Thyroid gland (tissue), 4 donors: ENCODE measurements around the gene ABCC8. TPM values are rescaled to one million over a fixed set of nuclear protein-coding genes. Genes with fewer than 3 reads are reported as not detected.

Experiments
- DNase-seq, 2 donors: peaks; one replicate each; pipeline ENCODE4 v3.0.0-alpha.2; 2019
- H3K27ac ChIP-seq, 3 donors: fragments of 200-600 bp; sonication (generic); 1 replicate in 2 of 3; 2 replicates in 1 of 3; pipeline ENCODE4 v1.5.1; 2016 to 2019; ENCODE audit warnings: mild to moderate bottlenecking in 1 of 3, moderate library complexity in 1 of 3
- H3K27me3 ChIP-seq: fragments of 200-600 bp; sonication (generic); one replicate; pipeline ENCODE4 v1.5.1; 2019
- H3K36me3 ChIP-seq, 2 donors: fragments of 200-600 bp; sonication (generic); one replicate each; pipeline ENCODE4 v1.5.1; 2016 to 2019
- H3K4me1 ChIP-seq, 2 donors: fragments of 200-600 bp; sonication (generic); one replicate each; pipeline ENCODE4 v1.5.1; 2017 to 2019
- H3K4me3 ChIP-seq, 3 donors: fragments of 200-600 bp; sonication (generic); replicated peaks in 1 of 3; 1 replicate in 2 of 3; 2 replicates in 1 of 3; pipeline ENCODE4 v1.5.1; 2016; ENCODE audit warnings: mild to moderate bottlenecking in 1 of 3
- H3K9me3 ChIP-seq: fragments of 200-600 bp; sonication (generic); one replicate; pipeline ENCODE4 v1.5.1; 2017
- CTCF ChIP-seq, 6 experiments: fragments of 200-600 bp in 3 of 6; fragments of 450-650 bp in 3 of 6; sonication (generic) in 3 of 6; IDR thresholded peaks; one replicate each; pipeline ENCODE4 v1.5.1; 2016 to 2019; ENCODE audit warnings: antibody characterized with exemption in 6 of 6, mild to moderate bottlenecking in 2 of 6, inconsistent platforms in 1 of 6, moderate library complexity in 1 of 6
- POLR2A ChIP-seq, 2 donors: fragments of 450-650 bp; IDR thresholded peaks; one replicate each; pipeline ENCODE4 v1.6.1; 2017; ENCODE audit warnings: antibody characterized with exemption in 2 of 2, mild to moderate bottlenecking in 2 of 2, moderate library complexity in 1 of 2
- WGBS, 2 donors: methylation state at CpG; one replicate each; pipeline ENCODE4 v1.1.5; 2017; 5-methylcytosine and 5-hydroxymethylcytosine counted together
- intact Hi-C: fragments of 100-400 bp; cut with DNase I; formaldehyde crosslinking; loops from one replicate; pipeline ENCODE4 v1.15.1; 2023
- total RNA-seq, 4 donors: library from RNA; depleted of rRNA; stranded (reverse); fragments of >200 nt; gene quantifications; one replicate each; pipeline ENCODE4 v1.2.3, GENCODE V29; 2016

The ABCC8 gene
- total RNA-seq, 4 donors from 2014 or later = 10.9 to 19.1 (median 15.1) TPM

GRCh38 chr11:17490938-17491337 lies 14.3 kb upstream of the ABCC8 start:
- TF ChIP-seq CTCF (IDR thresholded peaks at IDR 0.05) (no peak), POLR2A (IDR thresholded peaks at IDR 0.05) (no peak)
- Histone ChIP-seq H3K4me1 (no peaks in the 10 kb centered on the region), H3K27ac (no peak overlapping the region), H3K4me3 (no peak overlapping the region), H3K36me3 (no peaks in the 10 kb centered on the region), H3K27me3 (no peaks in the 10 kb centered on the region), H3K9me3 (no peaks in the 10 kb centered on the region)
- intact Hi-C loops = no loop called here
- no peak for DNase-seq
- 59 to 93% methylated on average over 2 to 4 of the region's 4 CpGs for WGBS, 2 donors

DNA sequence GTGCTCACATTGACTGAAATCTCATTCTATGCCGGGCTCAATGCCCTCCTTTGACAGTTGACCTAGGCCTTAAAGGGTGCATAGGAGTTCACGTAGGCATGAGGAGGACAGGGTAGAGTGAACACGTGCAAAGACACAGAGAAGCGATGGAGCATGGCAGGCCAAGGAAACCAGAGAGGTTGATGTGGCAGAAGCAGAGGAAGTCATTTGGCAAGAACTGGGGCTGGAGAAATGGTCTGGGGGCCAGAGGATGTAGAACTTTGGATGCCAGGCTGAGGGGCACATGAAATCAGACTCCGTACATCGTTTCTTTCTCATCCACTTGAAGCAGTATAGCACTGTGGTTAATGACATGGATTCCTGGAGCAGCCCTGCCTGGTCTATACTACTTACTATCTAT lies 13.6 kb upstream of the ABCC8 start:
- DNase-seq = no peak
- H3K9me3 ChIP-seq = no peaks in the 10 kb centered on the region
- H3K27ac ChIP-seq = no peak overlapping the region
- H3K36me3 ChIP-seq = no peaks in the 10 kb centered on the region
- no peaks in the 10 kb centered on the region for H3K27me3 ChIP-seq
- H3K4me3 ChIP-seq = no peak overlapping the region
- 74 to 78% methylated on average over 6 of the region's 6 CpGs for WGBS, 2 donors
- no peak for TF ChIP-seq POLR2A (IDR thresholded peaks at IDR 0.05)
- TF ChIP-seq CTCF (IDR thresholded peaks at IDR 0.05) = no peak
- intact Hi-C loops = no loop called here
- no peaks in the 10 kb centered on the region for H3K4me1 ChIP-seq

- DNase-seq = no peak
- no peaks in the 10 kb centered on the region for H3K9me3 ChIP-seq
- intact Hi-C loops = no loop called here
- TF ChIP-seq POLR2A (IDR thresholded peaks at IDR 0.05) (no peak), CTCF (IDR thresholded peaks at IDR 0.05) (no peak)
- H3K27ac ChIP-seq = no peak overlapping the region
- 71 to 75% methylated on average over 5 of the region's 5 CpGs for WGBS, 2 donors
- H3K36me3 ChIP-seq = no peaks in the 10 kb centered on the region
- no peaks in the 10 kb centered on the region for H3K4me1 ChIP-seq
- no peaks in the 10 kb centered on the region for H3K27me3 ChIP-seq
- H3K4me3 ChIP-seq = no peak overlapping the region
Measured at GRCh38 chr11:17489751-17490150, 13.1 kb upstream of the ABCC8 start.

- H3K4me1 ChIP-seq = no peaks in the 10 kb centered on the region
- intact Hi-C loops = no loop called here
- no peak overlapping the region for H3K4me3 ChIP-seq
- H3K27ac ChIP-seq = no peak overlapping the region
- no peaks in the 10 kb centered on the region for H3K9me3 ChIP-seq
- no peak for DNase-seq
- no peaks in the 10 kb centered on the region for H3K36me3 ChIP-seq
- WGBS, 2 donors = 92 to 93% methylated on average over 1 of the region's 1 CpG
- TF ChIP-seq POLR2A (IDR thresholded peaks at IDR 0.05) = no peak
- no peak for TF ChIP-seq CTCF (IDR thresholded peaks at IDR 0.05)
- no peaks in the 10 kb centered on the region for H3K27me3 ChIP-seq
Measured at GRCh38 chr11:17488563-17488962, 11.9 kb upstream of the ABCC8 start.

DNA sequence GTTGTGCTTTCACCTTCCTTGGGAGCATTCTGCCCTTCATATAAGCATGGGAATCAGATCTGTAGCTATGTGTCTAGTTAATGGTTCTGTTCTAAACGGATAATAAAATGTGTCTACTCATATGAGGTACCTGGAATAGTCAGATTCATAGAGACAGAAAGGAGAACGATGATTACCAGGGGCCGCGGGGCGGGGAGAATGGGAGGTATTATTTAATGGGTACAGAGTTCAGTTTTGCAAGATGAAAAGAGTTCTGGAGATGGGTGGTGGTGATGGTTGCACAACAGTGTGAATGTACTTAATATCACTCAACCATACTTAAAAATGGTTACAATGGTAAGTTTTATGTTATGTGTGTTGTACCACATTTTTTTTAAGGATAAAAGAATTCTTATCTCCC lies 10.0 kb upstream of the ABCC8 start:
- no peak overlapping the region for H3K27ac ChIP-seq
- DNase-seq = no peak
- no peaks in the 10 kb centered on the region for H3K27me3 ChIP-seq
- no peaks in the 10 kb centered on the region for H3K36me3 ChIP-seq
- H3K9me3 ChIP-seq = no peaks in the 10 kb centered on the region
- no peak overlapping the region for H3K4me3 ChIP-seq
- intact Hi-C loops = no loop called here
- TF ChIP-seq CTCF (IDR thresholded peaks at IDR 0.05) = no peak
- no peaks in the 10 kb centered on the region for H3K4me1 ChIP-seq
- 91 to 93% methylated on average over 5 of the region's 5 CpGs for WGBS, 2 donors
